H1 (cell line): ENCODE data around the gene CNGA1. TPM values are rescaled to one million over a fixed set of nuclear protein-coding genes. Genes with fewer than 3 reads are reported as not detected.

Source experiments
- CTCF ChIA-PET: fragments of 300-600 bp; sonication (Branson Sonifier 250); formaldehyde crosslinking; loops from one replicate; lab custom pipeline; 2021; ENCODE audit not compliant: partially characterized antibody; lab: Charles Lee
- POLR2A ChIA-PET: fragments of 300-600 bp; sonication (Branson Sonifier 250); formaldehyde crosslinking; loops from one replicate; lab custom pipeline; 2021; ENCODE audit warnings: inconsistent platforms; ENCODE audit not compliant: partially characterized antibody; lab: Charles Lee
- DNase-seq, 2 experiments: peaks; one replicate each; pipeline versions ENCODE4 v3.0.0 to v3.0.0-alpha.2; 2010 to 2022; ENCODE audit warnings: low spot score in 2 of 2, low read depth in 1 of 2, mixed read lengths in 1 of 2
- FAIRE-seq: peaks from 2 replicates; lab custom pipeline; 2011; peaks lifted over from hg19 to GRCh38; lab: Jason Lieb, UNC
- H2AFZ ChIP-seq: 2 replicates; pipeline ENCODE4 v1.8.1; 2012; ENCODE audit warnings: low read length, inconsistent platforms
- H2AK5ac ChIP-seq: 2 replicates; pipeline ENCODE4 v1.6.1; 2013; ENCODE audit warnings: low read depth, low read length
- H2BK120ac ChIP-seq: replicated peaks from 2 replicates; pipeline ENCODE3; 2013; ENCODE audit warnings: low read depth, low read length, inconsistent platforms
- H2BK12ac ChIP-seq: 2 replicates; pipeline ENCODE4 v1.6.1; 2013; ENCODE audit warnings: low read depth, low read length
- H2BK15ac ChIP-seq: 2 replicates; pipeline ENCODE4 v1.6.1; 2013; ENCODE audit warnings: low read length
- H2BK20ac ChIP-seq: 2 replicates; pipeline ENCODE4 v1.6.1; 2013; ENCODE audit warnings: low read length
- H2BK5ac ChIP-seq: 2 replicates; pipeline ENCODE4 v1.6.1; 2013; ENCODE audit warnings: low read depth, low read length
- H3K14ac ChIP-seq: 2 replicates; pipeline ENCODE4 v1.6.1; 2013; ENCODE audit warnings: inconsistent platforms; ENCODE audit not compliant: insufficient read length
- H3K18ac ChIP-seq: 2 replicates; pipeline ENCODE4 v1.6.1; 2013; ENCODE audit warnings: low read length; ENCODE audit errors: extremely low read depth
- H3K23ac ChIP-seq: 2 replicates; pipeline ENCODE4 v1.6.1; 2013; ENCODE audit warnings: inconsistent platforms; ENCODE audit not compliant: insufficient read length
- H3K23me2 ChIP-seq: 2 replicates; pipeline ENCODE4 v1.6.1; 2013; ENCODE audit warnings: low read depth, low read length
- H3K27ac ChIP-seq: 2 replicates; pipeline ENCODE4 v1.6.1; 2011; ENCODE audit warnings: low read depth, low read length, inconsistent platforms
- H3K27me3 ChIP-seq, 4 experiments: replicated peaks in 1 of 4; 1 replicate in 1 of 4; 2 replicates in 3 of 4; pipeline versions ENCODE4 v1.6.1 to v1.8.1; 2011 to 2013; ENCODE audit warnings: low read length in 3 of 4, mild to moderate bottlenecking in 3 of 4, inconsistent platforms in 2 of 4, mixed read lengths in 2 of 4, moderate library complexity in 1 of 4; ENCODE audit not compliant: control insufficient read depth in 3 of 4, insufficient read depth in 3 of 4; ENCODE audit errors: extremely low read depth in 1 of 4
- H3K36me3 ChIP-seq, 4 experiments: 2 replicates each; pipeline versions ENCODE4 v1.6.1 to v1.8.1; 2011 to 2013; ENCODE audit warnings: mild to moderate bottlenecking in 4 of 4, low read length in 3 of 4, moderate library complexity in 2 of 4, control low read depth in 1 of 4, inconsistent platforms in 1 of 4; ENCODE audit not compliant: insufficient read depth in 4 of 4, control insufficient read depth in 2 of 4
- H3K4ac ChIP-seq: replicated peaks from 2 replicates; pipeline ENCODE3; 2013; ENCODE audit warnings: low read length, low read depth, mixed read lengths, inconsistent platforms; ENCODE audit not compliant: insufficient read length
- H3K4me1 ChIP-seq, 4 experiments: replicated peaks in 1 of 4; 1 replicate in 1 of 4; 2 replicates in 3 of 4; pipeline versions ENCODE4 v1.6.1 to v1.8.1; 2011 to 2013; ENCODE audit warnings: low read length in 3 of 4, inconsistent platforms in 2 of 4, mixed read lengths in 1 of 4; ENCODE audit not compliant: insufficient read depth in 4 of 4, control insufficient read depth in 3 of 4
- H3K4me2 ChIP-seq, 2 experiments: 2 replicates each; pipeline versions ENCODE4 v1.6.1 to v1.8.1; 2011 to 2013; ENCODE audit warnings: low read depth in 2 of 2, low read length in 2 of 2, control low read depth in 1 of 2, inconsistent platforms in 1 of 2, mild to moderate bottlenecking in 1 of 2; ENCODE audit not compliant: insufficient read depth in 1 of 2
- H3K4me3 ChIP-seq, 4 experiments: fragments of 200-600, 300-600 bp in 1 of 4; sonication (generic), shearing (Covaris generic), sonication (Bioruptor Twin) in 1 of 4; 2 replicates each; pipeline versions ENCODE4 v1.5.1 to v1.8.1; 2011 to 2016; ENCODE audit warnings: low read length in 4 of 4, low read depth in 3 of 4, control low read depth in 2 of 4, inconsistent platforms in 2 of 4, mild to moderate bottlenecking in 2 of 4, mixed read lengths in 1 of 4, moderate library complexity in 1 of 4; ENCODE audit not compliant: insufficient read depth in 2 of 4; ENCODE audit errors: extremely low read depth in 1 of 4
- H3K56ac ChIP-seq: replicated peaks from 2 replicates; pipeline ENCODE3; 2013; ENCODE audit warnings: low read depth, mild to moderate bottlenecking, mixed read lengths, low read length, inconsistent platforms; ENCODE audit not compliant: insufficient read length
- H3K79me1 ChIP-seq: 2 replicates; pipeline ENCODE4 v1.6.1; 2013; ENCODE audit warnings: low read depth, low read length, control low read depth
- H3K79me2 ChIP-seq, 2 experiments: 2 replicates each; pipeline versions ENCODE4 v1.6.1 to v1.8.1; 2012 to 2013; ENCODE audit warnings: low read length in 2 of 2, mild to moderate bottlenecking in 2 of 2, inconsistent platforms in 1 of 2; ENCODE audit not compliant: insufficient read depth in 2 of 2, control insufficient read depth in 1 of 2
- H3K9ac ChIP-seq, 4 experiments: replicated peaks in 1 of 4; 1 replicate in 1 of 4; 2 replicates in 3 of 4; pipeline versions ENCODE4 v1.6.1 to v1.8.1; 2011 to 2013; ENCODE audit warnings: low read depth in 3 of 4, low read length in 3 of 4, control low read depth in 2 of 4, mild to moderate bottlenecking in 2 of 4, moderate library complexity in 2 of 4, inconsistent platforms in 1 of 4; ENCODE audit errors: extremely low read depth in 1 of 4
- H3K9me3 ChIP-seq, 2 experiments: 2 replicates each; pipeline versions ENCODE4 v1.6.1 to v1.8.1; 2012 to 2013; ENCODE audit warnings: mild to moderate bottlenecking in 2 of 2, moderate library complexity in 2 of 2, control low read depth in 1 of 2, inconsistent platforms in 1 of 2, low read depth in 1 of 2, low read length in 1 of 2, mixed read lengths in 1 of 2; ENCODE audit not compliant: insufficient read depth in 2 of 2
- H4K20me1 ChIP-seq, 2 experiments: replicated peaks in 1 of 2; 2 replicates each; pipeline versions ENCODE3 to v1.8.1; 2011 to 2013; ENCODE audit warnings: inconsistent platforms in 2 of 2, low read length in 2 of 2, mild to moderate bottlenecking in 1 of 2; ENCODE audit not compliant: insufficient read depth in 2 of 2, control insufficient read depth in 1 of 2
- H4K5ac ChIP-seq: 2 replicates; pipeline ENCODE4 v1.6.1; 2013; ENCODE audit warnings: low read length, low read depth, mixed read lengths, inconsistent platforms; ENCODE audit not compliant: insufficient read length
- H4K8ac ChIP-seq: 2 replicates; pipeline ENCODE4 v1.8.0; 2013; ENCODE audit warnings: mild to moderate bottlenecking, moderate library complexity, low read length, inconsistent platforms; ENCODE audit not compliant: insufficient read depth; ENCODE audit errors: extremely low read depth
- H4K91ac ChIP-seq: replicated peaks from 2 replicates; pipeline ENCODE3; 2013; ENCODE audit warnings: low read length, mixed read lengths, inconsistent platforms; ENCODE audit not compliant: insufficient read length
- BACH1 ChIP-seq: IDR thresholded peaks from 2 replicates; pipeline ENCODE4 v1.6.1; 2012; ENCODE audit warnings: low read length, improper control_type of control experiment
- BCL11A ChIP-seq, 2 experiments: IDR thresholded peaks; one replicate each; pipeline ENCODE4 v1.6.1; 2011; ENCODE audit warnings: low read depth in 2 of 2, low read length in 2 of 2, mild to moderate bottlenecking in 2 of 2
- CTBP2 ChIP-seq: IDR thresholded peaks from 2 replicates; pipeline ENCODE4 v1.7.0; 2011; ENCODE audit warnings: borderline replicate concordance, mild to moderate bottlenecking, moderate library complexity, mixed read lengths, low read length; ENCODE audit not compliant: insufficient read depth, insufficient read length
- MAX ChIP-seq: IDR thresholded peaks from 2 replicates; pipeline ENCODE4 v1.6.1; 2012; ENCODE audit warnings: inconsistent platforms
- RAD21 ChIP-seq, 2 experiments: IDR thresholded peaks in 1 of 2; conservative IDR thresholded peaks in 1 of 2; 2 replicates each; pipeline ENCODE4 v1.6.1; 2011; ENCODE audit warnings: low read depth in 2 of 2, low read length in 2 of 2, improper control_type of control experiment in 1 of 2, inconsistent platforms in 1 of 2, mild to moderate bottlenecking in 1 of 2, moderate library complexity in 1 of 2
- SP4 ChIP-seq: IDR thresholded peaks from 2 replicates; pipeline ENCODE4 v1.6.1; 2012; ENCODE audit warnings: low read length, inconsistent platforms
- TBP ChIP-seq: IDR thresholded peaks from 2 replicates; pipeline ENCODE4 v1.6.1; 2011; ENCODE audit warnings: low read depth, low read length, improper control_type of control experiment
- TCF12 ChIP-seq: IDR thresholded peaks from 2 replicates; pipeline ENCODE4 v1.6.1; 2011; ENCODE audit warnings: low read depth, mild to moderate bottlenecking, low read length
- WGBS, 2 experiments: shearing (Covaris generic) in 1 of 2; methylation state at CpG; one replicate each; pipeline versions ENCODE4 v1.1.6 to v1.1.7; 2013 to 2015; ENCODE audit warnings: low lambda C conversion rate in 2 of 2, mixed read lengths in 2 of 2, inconsistent platforms in 1 of 2, low coverage in 1 of 2, missing lambda C conversion rate in 1 of 2; ENCODE audit not compliant: insufficient replicate concordance in 2 of 2, insufficient coverage in 1 of 2, insufficient read length in 1 of 2; ENCODE audit errors: extremely low coverage in 1 of 2, missing lambda C conversion rate in 1 of 2; 5-methylcytosine and 5-hydroxymethylcytosine counted together
- polyA plus RNA-seq, 7 experiments: library from polyadenylated mRNA; depleted of rRNA in 3 of 7; stranded (reverse) in 5 of 7; unstranded in 2 of 7; fragments of >200 nt in 5 of 7; fragments of 200-250 nt in 2 of 7; gene quantifications; 1 replicate in 5 of 7; 2 replicates in 1 of 7; 4 replicates in 1 of 7; pipeline versions ENCODE4 v1.2.1 to v1.2.3, GENCODE V29; 2011 to 2013; ENCODE audit warnings: missing spikeins in 2 of 7, mixed read lengths in 2 of 7
- total RNA-seq: library from RNA; stranded (reverse); fragmentation: NEBNext Ultra II Directional; extraction: Animal tissue kit (Norgen Biotek cat#: 25700); gene quantifications from 2 replicates; pipeline ENCODE4 v1.2.1, GENCODE V29; 2021

CNGA1 gene
- total and polyA plus RNA-seq, 2 of the 8 experiments (the other 6 are each of a cell fraction or from before 2014, with no cell fraction given): 0.17 to 0.54 TPM

GRCh38 chr4:48051078-48051477 lies 34.6 kb upstream of the CNGA1 start:
- no peak overlapping the region for H2AK5ac ChIP-seq
- no peaks in the 10 kb centered on the region for H3K27me3 ChIP-seq
- CTCF ChIA-PET: interaction anchor here (0.7 to 2.8 kb wide), 2 partner anchors 11 to 16 kb away, joined by 3 to 26 read pairs; no protein-coding TSS in a partner anchor
- no peak overlapping the region for H4K5ac ChIP-seq
- no peak overlapping the region for H3K56ac ChIP-seq
- H3K4me2 ChIP-seq: no peak overlapping the region
- no peak overlapping the region for H2BK15ac ChIP-seq
- no peak overlapping the region for H2BK12ac ChIP-seq
- H3K23ac ChIP-seq: no peak overlapping the region
- 64% methylated on average over 1 of the region's 1 CpG; no CpG with 5 or more reads in 1 of the 2 experiments for WGBS, 2 experiments
- no peak overlapping the region for H2BK5ac ChIP-seq
- no peak overlapping the region for H3K18ac ChIP-seq
- no peak for DNase-seq
- H2AFZ ChIP-seq: no peak overlapping the region
- H3K14ac ChIP-seq: no peak overlapping the region
- no peaks in the 10 kb centered on the region for H3K79me1 ChIP-seq
- FAIRE-seq: no peak
- H3K23me2 ChIP-seq: no peaks in the 10 kb centered on the region
- TF ChIP-seq RAD21 (IDR thresholded peaks at IDR 0.05 in 1 of 2, conservative IDR thresholded peaks at IDR 0.05 in 1 of 2; ENCODE audit: low read depth in 2 of 2, low read length in 2 of 2) (no peak), TBP (no peak), TCF12 (no peak), BCL11A (IDR thresholded peaks at IDR 0.05; ENCODE audit: low read depth in 2 of 2, low read length in 2 of 2) (no peak), MAX (no peak), CTBP2 (no peak), BACH1 (no peak), SP4 (no peak)
- H4K8ac ChIP-seq: no peak overlapping the region
- POLR2A ChIA-PET: interaction anchor here (0.6 kb wide), 1 partner anchor 76 kb away, joined by 3 read pairs; no protein-coding TSS in a partner anchor
- no peak overlapping the region for H3K4me3 ChIP-seq
- H3K4me1 ChIP-seq: no peaks in the 10 kb centered on the region
- H2BK120ac ChIP-seq: no peak overlapping the region
- no peak overlapping the region for H2BK20ac ChIP-seq
- H3K4ac ChIP-seq: no peak overlapping the region
- H3K27ac ChIP-seq: no peak overlapping the region
- H3K9ac ChIP-seq: no peak overlapping the region
- no peaks in the 10 kb centered on the region for H3K36me3 ChIP-seq
- H3K9me3 ChIP-seq: no peaks in the 10 kb centered on the region
- H4K20me1 ChIP-seq: no peaks in the 10 kb centered on the region
- no peaks in the 10 kb centered on the region for H3K79me2 ChIP-seq
- H4K91ac ChIP-seq: no peak overlapping the region
